ENCODE results near the gene FSTL5. TPM values are rescaled to one million over a fixed set of nuclear protein-coding genes. Genes with fewer than 3 reads are reported as not detected.

FSTL5 gene
- polyA plus RNA-seq, 1 donor from 2014 or later: not detected

DNA sequence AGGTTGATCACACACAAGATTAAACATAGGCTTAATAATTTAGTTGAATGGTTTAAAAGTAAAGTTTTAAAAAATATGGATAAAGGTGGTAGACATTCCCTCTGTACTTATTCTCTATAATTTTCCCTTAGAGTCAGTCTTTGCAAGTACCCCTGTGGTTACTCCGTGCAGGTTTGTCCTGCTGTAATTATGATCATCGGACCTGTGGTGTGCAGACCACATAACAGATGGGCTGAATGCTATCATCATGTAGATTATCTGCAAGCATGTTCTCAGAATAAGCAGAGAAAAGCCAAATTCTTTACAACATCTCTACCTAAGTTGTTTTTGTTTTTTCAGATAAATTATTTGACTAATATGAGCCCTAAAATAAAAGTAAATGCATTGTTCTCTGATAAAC is 146.8 kb downstream of the FSTL5 start:
- no peaks in the 10 kb centered on the region for H3K9me3 Mint-ChIP-seq

DNA sequence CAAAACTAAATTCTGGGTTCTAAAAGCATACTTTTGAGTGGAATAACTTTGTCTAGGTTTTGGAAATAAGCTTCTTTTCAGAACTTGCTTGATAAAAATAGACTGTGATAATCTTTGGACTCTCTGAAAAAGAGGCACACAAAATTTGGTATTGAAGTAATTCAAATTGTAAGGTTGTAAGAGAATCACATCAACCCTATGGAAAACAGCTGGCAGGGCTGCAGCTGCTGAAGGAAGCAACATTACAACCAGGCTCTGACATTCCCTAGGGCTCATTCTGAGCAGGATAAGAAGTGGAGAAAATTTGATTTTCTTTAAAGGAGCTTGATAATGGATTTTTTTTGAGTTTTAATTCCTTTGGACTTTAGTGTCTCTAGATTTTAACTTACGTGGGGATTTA is 147.6 kb downstream of the FSTL5 start:
- no peaks in the 10 kb centered on the region for H3K4me1 Mint-ChIP-seq
- no peak overlapping the region for H3K27ac Mint-ChIP-seq
- H3K27me3 Mint-ChIP-seq: no peaks in the 10 kb centered on the region
- no peak overlapping the region for H3K4me3 Mint-ChIP-seq
- no peaks in the 10 kb centered on the region for H3K36me3 Mint-ChIP-seq
- H3K9me3 Mint-ChIP-seq: no peaks in the 10 kb centered on the region

More for the DNA sequence above, 146.8 kb downstream of the FSTL5 start:
- H3K36me3 Mint-ChIP-seq: no peaks in the 10 kb centered on the region
- no peaks in the 10 kb centered on the region for H3K4me1 Mint-ChIP-seq
- no peak overlapping the region for H3K27ac Mint-ChIP-seq
- no peaks in the 10 kb centered on the region for H3K27me3 Mint-ChIP-seq
- H3K4me3 Mint-ChIP-seq: no peak overlapping the region

DNA sequence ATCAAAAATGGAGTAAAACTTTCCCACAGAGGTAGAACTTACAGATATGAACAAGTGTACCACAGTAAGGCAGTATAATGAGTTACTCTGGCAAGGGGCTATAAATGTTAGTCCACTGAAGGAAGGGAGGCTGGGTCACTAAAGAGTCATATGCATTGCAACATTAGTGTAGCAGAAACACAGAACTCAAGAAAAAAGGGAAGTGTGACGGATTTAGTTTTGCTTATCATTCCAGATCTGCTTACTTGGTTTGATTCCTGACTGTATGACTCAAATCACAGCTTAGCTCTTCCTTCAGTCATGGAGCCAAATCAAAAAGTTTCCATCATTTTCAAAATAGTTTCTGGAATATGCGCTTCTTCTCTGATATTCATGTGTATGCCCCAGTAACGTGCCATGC is 148.7 kb downstream of the FSTL5 start:
- H3K27me3 Mint-ChIP-seq: no peaks in the 10 kb centered on the region
- no peaks in the 10 kb centered on the region for H3K9me3 Mint-ChIP-seq
- H3K36me3 Mint-ChIP-seq: no peaks in the 10 kb centered on the region
- no peak overlapping the region for H3K4me3 Mint-ChIP-seq
- H3K4me1 Mint-ChIP-seq: peaks cover 0 to 2% (median 0%) of the 10 kb centered on the region in 3 donors
- no peak overlapping the region for H3K27ac Mint-ChIP-seq

DNA sequence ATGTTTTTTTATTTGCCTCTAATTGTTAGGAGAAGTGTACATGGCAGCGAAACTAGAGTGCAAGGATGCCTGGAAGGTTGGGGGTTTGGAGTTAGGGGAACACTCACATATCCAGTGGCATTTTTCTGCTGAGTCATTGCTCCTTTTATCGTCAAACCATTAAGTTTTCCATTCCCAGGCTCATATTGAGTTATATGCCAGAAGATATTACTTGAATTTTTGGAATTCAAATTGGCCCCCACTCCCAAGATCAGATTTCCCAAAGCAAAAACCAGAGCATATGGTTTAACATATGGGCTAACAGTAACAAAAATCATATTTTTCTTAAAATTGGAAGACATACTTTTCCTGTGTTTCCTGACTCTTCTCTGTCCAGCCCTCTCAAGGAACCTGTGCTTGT is 152.7 kb downstream of the FSTL5 start:
- no peak overlapping the region for H3K27ac Mint-ChIP-seq
- H3K9me3 Mint-ChIP-seq: no peaks in the 10 kb centered on the region
- no peak overlapping the region for H3K4me3 Mint-ChIP-seq
- H3K36me3 Mint-ChIP-seq: no peaks in the 10 kb centered on the region
- no peaks in the 10 kb centered on the region for H3K27me3 Mint-ChIP-seq
- H3K4me1 Mint-ChIP-seq: peaks cover 0 to 2% (median 0%) of the 10 kb centered on the region in 3 donors

DNA sequence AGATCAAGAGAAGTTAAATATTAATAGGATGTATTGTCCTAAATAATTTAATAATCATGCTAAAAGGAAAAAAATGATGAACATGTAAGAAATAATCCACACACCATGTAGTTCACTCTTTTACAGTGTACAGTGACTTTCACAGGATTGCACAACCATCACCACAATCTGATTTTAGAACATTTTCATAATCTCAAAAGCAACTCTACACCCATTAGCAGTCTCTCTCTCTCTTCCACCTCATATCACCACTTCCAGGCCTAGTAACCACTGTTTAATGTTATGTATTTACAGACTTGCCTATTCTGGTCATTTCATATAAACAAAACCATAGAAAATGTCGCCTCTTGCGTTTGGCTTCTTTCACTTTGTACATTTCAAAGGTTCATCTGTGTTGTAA is 153.4 kb downstream of the FSTL5 start:
- H3K4me3 Mint-ChIP-seq: no peak overlapping the region
- H3K27ac Mint-ChIP-seq: no peak overlapping the region
- H3K36me3 Mint-ChIP-seq: no peaks in the 10 kb centered on the region
- H3K9me3 Mint-ChIP-seq: no peaks in the 10 kb centered on the region
- no peaks in the 10 kb centered on the region for H3K27me3 Mint-ChIP-seq
- peaks cover 0 to 2% (median 0%) of the 10 kb centered on the region in 3 donors for H3K4me1 Mint-ChIP-seq

DNA sequence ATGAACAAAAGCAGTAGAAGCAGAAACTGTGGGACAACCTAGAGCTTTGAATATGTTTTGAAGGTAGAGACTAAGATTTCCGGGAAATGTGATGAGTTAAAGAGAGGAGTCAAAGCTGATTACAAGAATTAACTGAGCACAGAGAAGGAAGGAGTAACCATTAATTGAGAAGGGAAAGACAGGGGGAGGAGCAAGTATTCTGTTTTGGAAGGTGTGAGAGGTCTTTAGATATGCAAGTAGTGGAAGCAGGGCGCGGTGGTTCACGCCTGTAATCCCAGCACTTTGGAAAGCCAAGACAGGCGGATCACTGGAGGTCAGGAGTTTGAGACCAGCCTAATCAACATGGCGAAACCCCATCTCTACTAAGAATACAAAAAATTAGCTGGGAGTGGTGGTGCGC is 171.5 kb downstream of the FSTL5 start:
- Mint-ChIP-seq H3K36me3 (no peaks in the 10 kb centered on the region), H3K27ac (no peak overlapping the region), H3K4me1 (no peaks in the 10 kb centered on the region), H3K27me3 (no peaks in the 10 kb centered on the region), H3K9me3 (peaks cover 2 to 31% (median 5%) of the 10 kb centered on the region in 3 donors), H3K4me3 (no peak overlapping the region)

DNA sequence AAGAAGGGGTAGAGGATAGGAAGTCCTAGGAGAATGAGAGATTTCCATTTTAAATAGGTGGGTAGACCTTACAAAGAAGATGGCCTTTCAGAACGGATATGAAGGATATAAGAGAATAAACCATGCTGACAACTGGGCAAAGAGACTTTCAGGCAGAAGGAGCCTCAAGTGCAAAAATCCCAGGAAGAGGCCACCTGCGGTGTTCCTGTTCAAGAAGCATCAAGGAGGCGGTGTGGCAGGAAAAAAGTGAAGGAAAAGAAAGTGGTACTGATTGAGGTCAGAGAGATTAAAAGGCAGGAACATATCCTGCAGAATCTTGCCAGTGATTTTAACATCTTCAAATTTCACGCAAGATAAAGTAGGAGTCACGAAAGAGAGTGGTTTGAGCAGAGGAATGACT is 172.0 kb downstream of the FSTL5 start:
- Mint-ChIP-seq H3K9me3 (peaks cover 2 to 31% (median 5%) of the 10 kb centered on the region in 3 donors), H3K36me3 (no peaks in the 10 kb centered on the region), H3K27ac (no peak overlapping the region), H3K27me3 (no peaks in the 10 kb centered on the region), H3K4me1 (no peaks in the 10 kb centered on the region), H3K4me3 (no peak overlapping the region)

DNA sequence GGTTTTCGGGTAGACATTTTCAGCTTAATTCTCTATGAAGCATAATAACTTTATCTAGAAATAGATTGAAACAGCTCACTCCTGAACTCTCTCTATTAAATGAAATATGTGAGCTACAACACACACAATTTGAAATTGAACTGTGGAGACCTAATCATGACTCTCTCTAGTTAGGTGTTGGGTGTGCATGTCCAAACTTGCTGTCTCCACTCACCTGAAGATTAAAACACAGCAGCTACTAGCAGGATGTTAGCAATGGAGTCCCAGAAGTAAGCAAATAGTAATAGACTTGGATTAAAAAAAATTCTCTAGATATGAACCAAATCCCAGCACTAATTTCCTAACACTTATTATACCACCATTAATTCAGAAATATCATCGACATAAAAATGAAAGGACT is 173.1 kb downstream of the FSTL5 start:
- H3K36me3 Mint-ChIP-seq: no peaks in the 10 kb centered on the region
- H3K27ac Mint-ChIP-seq: no peak overlapping the region
- H3K4me1 Mint-ChIP-seq: no peaks in the 10 kb centered on the region
- no peaks in the 10 kb centered on the region for H3K27me3 Mint-ChIP-seq
- H3K4me3 Mint-ChIP-seq: no peak overlapping the region
- peaks cover 2 to 25% (median 5%) of the 10 kb centered on the region in 3 donors for H3K9me3 Mint-ChIP-seq

DNA sequence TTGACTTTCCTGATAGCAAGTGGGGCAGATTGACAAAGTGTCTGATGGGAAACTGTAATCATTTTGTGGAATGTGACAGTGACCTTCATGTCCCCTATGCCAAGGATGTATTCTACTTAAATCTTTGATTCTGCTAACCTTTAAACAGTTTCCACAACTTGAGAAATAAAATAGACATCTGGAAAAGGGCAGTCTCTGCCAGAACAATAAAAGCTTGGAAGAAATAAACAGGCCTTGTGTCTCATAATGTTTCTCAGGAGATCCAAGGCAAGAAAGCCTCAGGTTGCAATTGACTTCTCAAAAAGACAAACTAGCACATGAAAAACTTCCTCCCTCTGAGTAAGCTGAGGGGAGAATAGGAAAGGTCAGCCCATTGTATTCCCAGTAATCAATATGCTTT is 174.9 kb downstream of the FSTL5 start:
- Mint-ChIP-seq H3K36me3 (no peaks in the 10 kb centered on the region), H3K4me1 (no peaks in the 10 kb centered on the region)

DNA sequence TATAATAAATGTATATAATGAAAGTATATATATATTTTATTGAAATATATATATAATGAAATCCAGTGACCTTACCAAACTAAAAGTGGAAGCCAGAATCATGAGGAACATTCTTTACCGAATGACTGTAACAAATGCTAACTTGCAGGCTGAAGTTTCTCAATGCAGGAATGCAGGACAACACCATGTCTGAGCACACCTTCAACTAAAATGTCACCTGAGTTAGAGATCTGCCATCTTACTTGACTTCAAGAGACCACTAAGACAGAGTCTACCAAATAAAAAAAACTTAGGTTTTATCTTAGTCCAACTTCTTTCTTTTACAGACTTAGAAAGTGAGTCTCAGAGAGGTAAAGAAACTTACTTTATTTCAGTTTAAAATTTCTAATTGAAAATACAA is 176.2 kb downstream of the FSTL5 start:
- H3K27me3 Mint-ChIP-seq: no peaks in the 10 kb centered on the region
- H3K36me3 Mint-ChIP-seq: no peaks in the 10 kb centered on the region
- H3K4me3 Mint-ChIP-seq: no peak overlapping the region
- H3K27ac Mint-ChIP-seq: no peak overlapping the region
- no peaks in the 10 kb centered on the region for H3K4me1 Mint-ChIP-seq
- peaks cover 2 to 11% (median 2%) of the 10 kb centered on the region in 3 donors for H3K9me3 Mint-ChIP-seq

More for the DNA sequence above, 174.9 kb downstream of the FSTL5 start:
- Mint-ChIP-seq H3K27ac (no peak overlapping the region), H3K4me3 (no peak overlapping the region), H3K27me3 (no peaks in the 10 kb centered on the region), H3K9me3 (peaks cover 2 to 17% (median 5%) of the 10 kb centered on the region in 3 donors)

DNA sequence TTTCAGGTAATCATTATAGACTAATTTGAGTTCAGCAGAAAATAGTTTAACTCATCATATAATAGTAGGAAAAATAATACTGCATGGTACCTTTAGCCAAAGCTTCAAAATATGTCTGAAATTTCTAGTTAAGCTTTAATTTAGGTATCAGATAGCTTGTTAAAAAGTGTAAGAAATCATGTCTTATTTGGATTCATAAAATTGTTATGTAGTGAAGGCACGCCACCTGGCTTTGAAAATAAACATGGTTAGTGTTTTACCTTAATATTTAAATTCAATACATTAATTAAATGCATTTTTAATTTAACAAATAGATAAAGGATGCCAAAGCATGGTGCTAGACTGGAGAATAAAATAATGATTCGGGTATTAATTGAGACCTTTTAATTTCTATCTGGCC is 211.4 kb downstream of the FSTL5 start:
- H3K9me3 Mint-ChIP-seq: peaks cover 0 to 2% (median 1%) of the 10 kb centered on the region in 3 donors
- H3K4me1 Mint-ChIP-seq: no peaks in the 10 kb centered on the region
- no peak overlapping the region for H3K27ac Mint-ChIP-seq
- H3K36me3 Mint-ChIP-seq: no peaks in the 10 kb centered on the region
- no peaks in the 10 kb centered on the region for H3K27me3 Mint-ChIP-seq
- no peak overlapping the region for H3K4me3 Mint-ChIP-seq

DNA sequence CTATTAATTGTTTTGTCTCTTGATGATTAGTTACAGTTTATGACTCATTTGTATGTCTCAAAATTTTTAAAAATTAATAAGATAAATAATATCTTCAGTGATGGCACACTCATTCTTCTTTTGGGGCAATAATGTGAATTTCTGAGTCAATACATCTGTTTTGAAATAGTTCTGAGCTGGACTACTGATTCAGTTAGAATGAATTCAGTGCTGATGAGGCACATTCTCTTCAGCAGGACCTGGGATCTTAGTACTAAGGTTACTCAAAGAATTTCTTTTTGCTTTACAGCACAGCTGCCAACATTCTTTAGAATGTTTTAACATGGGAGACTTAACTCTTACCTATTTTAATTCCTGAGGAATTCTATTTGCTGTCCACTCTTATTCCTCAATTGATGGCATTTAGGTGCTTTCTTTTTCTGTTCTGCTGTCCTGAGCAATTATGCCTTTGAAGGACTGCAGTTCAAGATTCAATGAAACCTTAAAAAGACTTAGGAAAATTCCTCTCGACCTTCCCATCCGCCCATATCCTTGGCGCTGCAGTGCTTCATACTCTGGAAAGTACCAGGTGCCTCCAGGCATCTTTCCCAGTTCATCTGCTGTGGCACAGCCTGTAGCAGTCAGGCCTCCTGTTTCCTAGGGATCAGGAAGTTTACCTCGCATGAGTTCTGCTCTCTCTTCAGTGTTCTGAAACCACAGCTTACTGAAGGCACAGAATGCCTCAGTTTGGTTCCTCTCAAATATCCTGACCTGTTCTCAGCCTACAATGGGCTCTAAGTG is 213.7 kb downstream of the FSTL5 start:
- Mint-ChIP-seq H3K36me3 (no peaks in the 10 kb centered on the region), H3K27ac (no peak overlapping the region), H3K4me1 (no peaks in the 10 kb centered on the region), H3K27me3 (no peaks in the 10 kb centered on the region), H3K9me3 (peaks cover 0 to 3% (median under 1%) of the 10 kb centered on the region in 3 donors), H3K4me3 (no peak overlapping the region)

DNA sequence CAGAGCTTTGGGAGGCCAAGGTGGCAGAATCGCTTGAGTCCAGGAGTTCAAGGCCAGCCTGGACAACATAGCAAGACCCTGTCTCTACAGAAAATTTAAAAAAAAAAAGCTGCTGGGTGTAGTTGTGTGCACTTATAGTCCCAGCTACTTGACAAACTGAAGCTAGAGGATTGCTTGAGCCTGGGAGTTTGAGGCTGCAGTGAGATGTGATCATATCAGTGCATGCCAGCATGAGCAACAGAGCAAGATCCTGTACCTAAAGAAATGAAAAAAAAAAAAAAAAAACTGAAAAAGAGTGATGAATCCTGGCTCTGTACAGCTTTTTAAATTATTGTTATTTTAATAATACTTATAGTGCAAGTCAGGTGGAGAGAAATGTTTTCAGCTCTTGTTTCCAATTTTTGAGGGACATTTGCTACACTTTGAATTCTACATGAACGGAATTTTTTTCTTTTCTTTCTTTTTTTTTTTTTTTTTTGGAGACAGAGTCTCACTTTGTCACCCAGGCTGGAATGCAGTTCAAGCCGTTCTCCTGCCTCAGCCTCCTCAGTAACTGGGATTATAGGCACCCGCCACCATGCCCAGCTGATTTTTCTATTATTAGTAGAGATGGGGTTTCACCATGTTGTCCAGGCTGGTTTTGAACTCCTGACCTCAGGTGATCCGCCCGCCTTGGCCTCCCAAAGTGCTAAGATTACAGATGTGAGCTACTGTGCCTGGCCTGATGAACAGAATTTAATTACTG is 215.6 kb downstream of the FSTL5 start:
- H3K4me3 Mint-ChIP-seq: no peak overlapping the region
- H3K36me3 Mint-ChIP-seq: no peaks in the 10 kb centered on the region
- H3K27me3 Mint-ChIP-seq: no peaks in the 10 kb centered on the region
- peaks cover 0 to 3% (median 3%) of the 10 kb centered on the region in 3 donors for H3K9me3 Mint-ChIP-seq
- H3K27ac Mint-ChIP-seq: no peak overlapping the region
- no peaks in the 10 kb centered on the region for H3K4me1 Mint-ChIP-seq

DNA sequence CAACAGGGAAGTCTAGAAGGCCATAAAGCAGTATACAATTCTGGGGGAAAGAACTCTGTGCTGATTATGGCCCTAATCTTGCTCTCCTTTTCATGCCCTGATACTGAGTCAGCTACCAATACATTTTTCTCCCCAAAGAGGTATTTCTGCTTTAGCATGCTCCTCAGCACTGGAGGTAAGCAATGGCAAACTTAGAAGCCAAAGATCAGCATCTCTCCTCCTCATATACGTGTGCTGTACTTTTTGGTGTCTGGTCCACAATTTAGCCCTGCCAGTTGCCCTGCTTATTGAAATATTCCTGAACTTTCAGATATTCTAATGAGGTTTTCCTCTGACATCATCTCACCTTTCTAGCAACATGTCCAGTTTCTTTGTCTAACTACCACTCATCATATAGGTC is 226.2 kb downstream of the FSTL5 start:
- Mint-ChIP-seq H3K27ac (no peak overlapping the region), H3K4me3 (no peak overlapping the region), H3K4me1 (no peaks in the 10 kb centered on the region), H3K27me3 (no peaks in the 10 kb centered on the region), H3K36me3 (no peaks in the 10 kb centered on the region), H3K9me3 (peaks cover 0 to 15% (median 5%) of the 10 kb centered on the region in 3 donors)

DNA sequence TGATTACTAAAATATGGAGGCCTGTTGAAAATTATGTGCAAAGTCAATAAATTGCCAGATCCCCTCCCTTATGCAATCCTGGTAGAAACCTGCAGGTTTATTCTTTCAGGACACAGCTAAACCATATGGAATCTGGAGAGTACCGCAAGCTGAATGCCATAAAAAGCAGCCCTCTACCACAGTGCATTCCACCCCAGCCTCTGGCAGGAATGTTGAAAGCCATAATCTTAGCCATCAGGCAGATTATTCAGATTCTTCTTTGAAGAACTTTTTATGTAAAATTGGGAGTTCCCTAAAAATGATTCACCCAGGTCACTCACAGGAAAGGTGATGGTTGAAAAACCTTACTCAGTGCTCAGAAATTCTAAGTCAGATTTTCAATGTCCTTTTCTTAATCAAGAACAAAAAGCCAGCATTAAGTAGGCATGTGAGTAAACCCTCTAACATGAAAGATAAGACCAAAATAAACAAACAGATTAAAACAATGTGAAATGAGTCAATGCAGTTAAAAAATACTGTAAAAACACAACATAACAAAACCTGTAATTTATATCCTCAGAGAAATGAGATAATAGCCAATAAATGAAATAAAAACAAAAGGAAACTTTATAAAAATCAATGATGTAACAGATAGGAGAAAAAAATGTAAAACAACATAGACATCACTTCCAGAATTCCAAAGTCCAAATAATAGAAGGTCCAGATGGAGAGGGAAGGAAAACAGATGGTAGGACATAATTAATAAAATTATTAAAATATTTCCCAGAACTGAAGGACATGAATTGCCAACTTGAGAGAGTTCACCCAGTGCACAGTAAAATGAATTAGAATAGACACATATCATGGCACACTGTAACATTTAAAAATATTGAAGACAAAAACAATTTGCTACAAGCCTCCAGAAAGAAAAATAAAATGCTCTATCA is 226.9 kb downstream of the FSTL5 start:
- H3K36me3 Mint-ChIP-seq: no peaks in the 10 kb centered on the region
- no peaks in the 10 kb centered on the region for H3K27me3 Mint-ChIP-seq
- no peak overlapping the region for H3K4me3 Mint-ChIP-seq
- no peak overlapping the region for H3K27ac Mint-ChIP-seq
- no peaks in the 10 kb centered on the region for H3K4me1 Mint-ChIP-seq
- peaks cover 0 to 13% (median 5%) of the 10 kb centered on the region in 3 donors for H3K9me3 Mint-ChIP-seq
